Panc1 (cell line): ENCODE results near the gene SH3BP4.

Source experiments
- CTCF ChIP-seq: fragments of 450-650 bp; IDR thresholded peaks from 2 replicates; pipeline ENCODE4 v1.5.1; 2017; ENCODE audit warnings: mild to moderate bottlenecking
- POLR2AphosphoS5 ChIP-seq: IDR thresholded peaks from 2 replicates; pipeline ENCODE4 v1.6.1; 2012; ENCODE audit warnings: mild to moderate bottlenecking, low read depth, low read length, moderate library complexity
- REST ChIP-seq, 2 experiments: IDR thresholded peaks; 2 replicates each; pipeline ENCODE4 v1.6.1; 2011 to 2012; ENCODE audit warnings: low read depth in 2 of 2, control low read depth in 1 of 2, low read length in 1 of 2, mild to moderate bottlenecking in 1 of 2, moderate library complexity in 1 of 2; ENCODE audit not compliant: insufficient read depth in 1 of 2

DNA sequence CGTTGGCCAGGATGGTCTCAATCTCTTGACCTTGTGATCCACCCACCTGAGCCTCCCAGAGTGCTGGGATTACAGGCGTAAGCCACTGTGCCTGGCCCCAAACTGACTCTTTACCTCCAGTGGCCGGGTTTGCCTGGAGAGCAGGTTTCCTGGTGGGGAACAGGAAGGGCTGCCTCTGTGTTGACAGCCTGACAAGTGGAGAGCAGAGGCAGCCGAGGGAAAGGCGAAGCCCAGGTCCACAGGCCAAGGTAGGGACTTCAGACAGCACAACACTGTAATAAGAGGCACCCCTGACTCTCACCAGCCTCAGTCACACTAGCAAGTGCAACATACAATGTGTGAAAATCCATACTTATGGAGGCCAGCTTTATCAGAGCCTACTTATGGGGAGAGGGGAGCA is 16.5 kb upstream of the SH3BP4 start:
- no peak for TF ChIP-seq CTCF
- TF ChIP-seq REST (IDR thresholded peaks at IDR 0.05; ENCODE audit: insufficient read depth in 1 of 2, low read depth in 2 of 2, low read length in 1 of 2) = no peak
- no peak for TF ChIP-seq POLR2AphosphoS5
